Measurements from ENCODE around the gene CNGB1. TPM values are rescaled to one million over a fixed set of nuclear protein-coding genes. Genes with fewer than 3 reads are reported as not detected.

CNGB1 gene
- total RNA-seq, 2 donors from 2014 or later, result 0.34 TPM; not detected in 1

DNA sequence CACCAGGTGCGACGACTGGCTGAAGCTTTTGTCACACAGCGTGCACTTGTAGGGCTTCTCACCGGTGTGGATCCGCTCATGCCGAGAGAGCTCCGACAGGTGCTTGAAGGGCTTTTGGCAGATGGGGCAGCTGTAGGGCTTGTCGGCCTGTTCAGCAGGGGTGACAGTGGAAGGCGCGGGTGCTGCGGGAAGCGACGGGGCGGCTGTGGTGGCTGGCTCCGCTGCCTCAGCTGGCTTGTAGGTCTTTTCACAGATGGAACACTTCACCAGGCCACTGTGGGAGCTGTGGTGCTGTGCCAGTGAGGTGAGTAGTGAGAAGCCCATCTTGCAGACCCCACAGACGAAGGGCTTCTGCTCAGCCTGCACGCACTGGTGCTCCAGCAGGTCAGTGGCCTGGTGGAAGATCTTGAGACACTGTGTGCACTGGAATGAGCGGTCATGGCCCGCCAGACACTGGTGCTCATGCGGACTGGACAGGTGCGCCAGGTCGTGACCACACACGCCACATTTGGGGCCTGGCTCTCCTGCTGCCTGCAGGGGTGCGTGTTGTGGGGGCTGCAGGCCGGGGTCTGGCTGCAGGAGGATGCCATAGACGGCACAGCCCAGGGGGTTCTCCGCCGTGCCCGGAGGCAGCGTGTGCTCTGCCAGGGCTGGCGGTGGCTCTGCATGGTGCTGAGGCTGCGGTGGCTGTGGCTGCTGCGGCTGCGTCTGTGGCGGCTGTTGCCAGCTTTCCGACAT lies 26.8 kb upstream of the CNGB1 start:
- Histone ChIP-seq H3K4me1 (replicated peaks) (peaks cover 13% of the 10 kb centered on the region), H3K36me3 (peaks cover 8 to 19% of the 10 kb centered on the region in 2 donors), H3K4me3 (no peak overlapping the region), H3K9me3 (no peaks in the 10 kb centered on the region), H3K27me3 (replicated peaks; ENCODE audit: insufficient read depth) (no peaks in the 10 kb centered on the region), H3K27ac (no peak overlapping the region)
- TF ChIP-seq POLR2A (IDR thresholded peaks at IDR 0.05) (no peak), POLR2AphosphoS5 (IDR thresholded peaks at IDR 0.05) (no peak)
- intact Hi-C loops (cut with DNase I), result no loop called here
- DNase-seq (ENCODE audit: low spot score), result no peak
- 94% methylated on average over 36 of the region's 36 CpGs for WGBS

GRCh38 chr16:57997176-57997527 lies 26.2 kb upstream of the CNGB1 start:
- H3K27ac ChIP-seq, result no peak overlapping the region

GRCh38 chr16:57996406-57997175 lies 25.7 kb upstream of the CNGB1 start:
- Histone ChIP-seq H3K9me3 (no peaks in the 10 kb centered on the region), H3K36me3 (peaks cover 8 to 19% of the 10 kb centered on the region in 2 donors), H3K4me3 (no peak overlapping the region), H3K4me1 (replicated peaks) (peaks cover 9% of the 10 kb centered on the region), H3K27me3 (replicated peaks; ENCODE audit: insufficient read depth) (no peaks in the 10 kb centered on the region), H3K27ac (no peak overlapping the region)
- no peak for TF ChIP-seq POLR2A (IDR thresholded peaks at IDR 0.05)
- no peak for TF ChIP-seq CTCF (IDR thresholded peaks at IDR 0.05)
- TF ChIP-seq POLR2AphosphoS5 (IDR thresholded peaks at IDR 0.05), result no peak
- intact Hi-C loops (cut with DNase I), result no loop called here
- 96% methylated on average over 62 of the region's 62 CpGs for WGBS
- no peak for DNase-seq (ENCODE audit: low spot score)

More at GRCh38 chr16:57997176-57997527, 26.2 kb upstream of the CNGB1 start:
- DNase-seq (ENCODE audit: low spot score), result no peak
- Histone ChIP-seq H3K36me3 (peaks cover 8 to 19% of the 10 kb centered on the region in 2 donors), H3K9me3 (no peaks in the 10 kb centered on the region), H3K4me1 (replicated peaks) (peaks cover 13% of the 10 kb centered on the region), H3K27me3 (replicated peaks; ENCODE audit: insufficient read depth) (no peaks in the 10 kb centered on the region), H3K4me3 (no peak overlapping the region)
- no peak for TF ChIP-seq POLR2AphosphoS5 (IDR thresholded peaks at IDR 0.05)
- intact Hi-C loops (cut with DNase I), result no loop called here
- WGBS, result 95% methylated on average over 35 of the region's 35 CpGs

GRCh38 chr16:57995721-57996405 lies 24.9 kb upstream of the CNGB1 start:
- H3K4me3 ChIP-seq, result no peak overlapping the region
- intact Hi-C loops (cut with DNase I), result no loop called here
- H3K27me3 ChIP-seq (replicated peaks; ENCODE audit: insufficient read depth), result no peaks in the 10 kb centered on the region
- DNase-seq (ENCODE audit: low spot score), result no peak
- WGBS, result 91% methylated on average over 15 of the region's 18 CpGs
- peaks cover 8 to 19% of the 10 kb centered on the region in 2 donors for H3K36me3 ChIP-seq
- TF ChIP-seq POLR2AphosphoS5 (IDR thresholded peaks at IDR 0.05) (no peak), POLR2A (IDR thresholded peaks at IDR 0.05) (no peak), CTCF (IDR thresholded peaks at IDR 0.05) (no peak)
- H3K27ac ChIP-seq, result no peak overlapping the region
- peaks cover 9% of the 10 kb centered on the region for H3K4me1 ChIP-seq (replicated peaks)
- H3K9me3 ChIP-seq, result no peaks in the 10 kb centered on the region

DNA sequence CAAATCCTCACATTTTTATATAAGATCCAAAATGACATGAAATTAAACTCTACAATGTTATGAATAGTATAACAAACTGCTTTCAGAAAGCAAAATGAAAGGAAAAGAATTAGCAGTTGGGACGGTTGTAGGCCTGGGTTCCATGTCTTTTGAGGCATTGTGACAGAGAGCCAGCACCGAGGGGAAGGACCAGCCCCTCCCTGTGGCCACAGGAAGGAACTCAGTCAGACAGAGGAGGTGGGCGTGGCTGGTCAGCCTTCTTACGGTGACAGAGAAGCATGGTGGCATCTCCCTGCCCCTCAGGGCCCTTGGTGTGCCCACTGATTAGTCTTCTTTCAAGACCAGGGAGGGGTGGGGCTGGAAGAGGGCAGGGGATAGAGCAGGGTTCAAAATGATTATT lies 23.9 kb upstream of the CNGB1 start:
- 26% methylated on average over 4 of the region's 4 CpGs for WGBS
- H3K27me3 ChIP-seq (replicated peaks; ENCODE audit: insufficient read depth), result no peaks in the 10 kb centered on the region
- intact Hi-C loops (cut with DNase I), result no loop called here
- no peak for DNase-seq (ENCODE audit: low spot score)
- peak in 1 of 4 experiments; percentile 37 for TF ChIP-seq CTCF (IDR thresholded peaks at IDR 0.05)
- TF ChIP-seq POLR2AphosphoS5 (IDR thresholded peaks at IDR 0.05), result no peak
- peaks cover 7% of the 10 kb centered on the region for H3K4me1 ChIP-seq (replicated peaks)
- no peak overlapping the region for H3K4me3 ChIP-seq
- H3K36me3 ChIP-seq, result peaks cover 8 to 19% of the 10 kb centered on the region in 2 donors
- no peak overlapping the region for H3K27ac ChIP-seq
- H3K9me3 ChIP-seq, result no peaks in the 10 kb centered on the region

Measured in prostate gland (tissue), 2 donors.